Endometrial microvascular endothelial cells (primary cell): Measurements from ENCODE around the gene ALK. TPM values are rescaled to one million over a fixed set of nuclear protein-coding genes. Genes with fewer than 3 reads are reported as not detected.
"Not testable (repeated sequence)": the region's sequence is repeated elsewhere in the genome, so short reads cannot be mapped to it uniquely, and the experiment has no call there.

Experiments used
- in situ Hi-C: cut with HindIII; loops from 2 replicates; pipeline ENCODE4 v1.10.0; 2017; ENCODE audit warnings: low sequenced_read_pairs, low pct_unique_long_range_greater_than_20kb; ENCODE audit errors: inconsistent ontology term
- total RNA-seq: library from RNA; depleted of rRNA; stranded (reverse); fragments of >200 nt; gene quantifications from one replicate; pipeline ENCODE4 v1.2.3, GENCODE V29; 2015; ENCODE audit errors: inconsistent ontology term

The ALK gene
- total RNA-seq, 1 donor from 2014 or later: not detected

DNA sequence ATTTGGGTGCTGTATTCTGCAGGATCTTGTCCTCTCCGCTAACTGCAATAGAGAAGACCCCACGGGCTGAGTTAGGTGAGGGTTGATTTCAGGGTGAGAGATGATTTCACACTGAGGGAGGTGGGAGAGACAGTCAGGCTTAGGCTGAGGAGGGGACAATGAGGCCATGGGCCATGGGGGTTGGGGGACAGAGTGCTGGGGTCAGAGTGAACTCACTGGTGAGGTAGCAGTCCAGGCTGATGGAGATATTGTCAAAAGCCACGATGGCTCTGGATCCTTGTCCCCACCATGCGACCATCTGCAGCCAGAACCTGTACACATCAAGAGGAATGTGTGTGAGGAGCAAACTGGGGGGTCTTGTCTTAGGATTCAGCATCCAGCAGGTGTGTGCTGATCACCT, 646.2 kb downstream of the ALK start:
- in situ Hi-C loops: no loop called here

DNA sequence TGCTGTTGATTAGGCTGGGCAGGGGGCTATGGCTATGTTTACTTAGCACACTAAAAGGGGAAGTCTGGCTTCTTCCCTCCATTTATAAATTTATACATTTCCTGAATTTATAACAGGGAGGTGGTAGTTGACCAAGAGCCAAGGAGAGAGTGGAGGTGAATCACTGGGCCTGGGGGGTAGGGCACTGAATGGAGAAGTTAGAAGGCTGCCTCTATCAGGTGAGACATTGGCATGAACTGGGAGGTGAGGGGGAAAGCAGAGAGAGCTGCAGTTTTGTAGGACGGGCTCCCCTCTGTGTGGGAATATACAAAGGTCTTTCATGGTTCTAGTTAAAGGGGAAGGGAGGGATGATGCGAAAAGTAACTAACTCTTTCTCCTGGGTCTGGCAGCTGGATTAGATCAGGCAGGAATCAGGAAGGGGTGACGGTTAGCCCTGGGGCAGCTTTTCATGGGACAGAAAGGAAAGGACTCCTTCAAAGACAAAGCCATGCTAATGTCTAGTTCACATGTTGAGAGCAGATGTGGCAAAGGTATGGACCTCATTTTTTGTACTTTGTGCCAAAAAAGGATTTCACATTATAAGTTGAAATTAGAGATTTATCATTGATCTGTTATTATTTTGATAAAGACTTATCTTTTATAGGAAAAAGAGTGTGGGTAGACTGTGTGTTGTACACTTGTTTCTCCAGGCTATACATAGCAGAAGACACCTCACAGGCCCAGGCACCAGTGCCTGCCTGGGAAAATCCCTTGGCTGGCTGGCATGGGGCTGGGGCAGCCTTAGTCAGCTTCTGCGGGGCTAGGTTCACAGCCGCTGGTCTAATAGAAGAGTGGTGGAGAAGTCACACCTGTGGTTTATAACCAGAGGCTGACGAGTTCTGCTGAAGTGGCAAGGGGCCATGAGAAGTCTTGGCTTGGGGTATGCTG, 647.4 kb downstream of the ALK start:
- in situ Hi-C loops: no loop called here

- in situ Hi-C loops: no loop called here
These were observed 648.2 kb downstream of the ALK start for GRCh38 chr2:29273004-29273684.

DNA sequence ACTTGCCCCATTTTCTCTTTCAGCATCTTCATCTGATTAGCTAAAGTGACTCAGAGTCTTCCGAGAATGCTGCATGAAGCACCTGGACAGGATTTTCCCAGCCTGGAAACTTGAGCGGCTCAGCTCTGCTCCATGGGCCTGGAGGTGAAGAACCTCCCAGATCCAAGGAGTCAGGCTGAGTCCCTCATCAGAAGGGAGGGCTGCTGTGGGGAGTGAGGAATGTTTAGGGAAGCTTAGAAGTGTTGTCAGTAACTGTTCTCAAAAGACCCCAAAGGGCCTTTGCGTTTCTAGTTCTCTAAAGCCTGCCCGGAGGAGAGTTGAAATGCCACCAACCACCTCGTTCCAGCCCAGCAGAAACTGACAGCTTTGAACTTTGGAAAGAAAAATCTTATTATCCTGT, 649.1 kb downstream of the ALK start:
- in situ Hi-C loops: no loop called here

- in situ Hi-C loops: no loop called here
These were observed 650.7 kb downstream of the ALK start for GRCh38 chr2:29270701-29271121.

GRCh38 chr2:29269765-29270109, 651.6 kb downstream of the ALK start:
- in situ Hi-C loops: no loop called here

- in situ Hi-C loops: no loop called here
These were observed 652.2 kb downstream of the ALK start for GRCh38 chr2:29269095-29269764.

DNA sequence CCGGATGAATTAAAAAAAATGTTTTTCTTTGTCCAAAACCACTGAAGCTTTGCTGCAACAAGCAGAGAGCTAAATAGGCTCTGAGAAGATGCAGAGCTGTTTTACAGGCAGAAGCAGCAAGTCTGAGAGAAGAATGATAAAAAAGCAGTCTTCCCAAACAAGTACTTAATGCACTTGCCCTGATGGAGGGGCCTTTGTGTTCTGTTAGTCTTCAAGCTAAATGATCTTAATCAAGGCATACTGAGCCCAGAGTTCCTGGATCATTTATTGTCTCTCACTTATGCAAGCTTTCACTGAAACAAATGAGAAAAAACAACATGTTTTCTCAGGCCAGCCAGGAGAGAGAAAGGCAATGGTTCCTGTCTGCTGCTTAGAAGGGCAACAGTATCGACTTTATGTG, 653.7 kb downstream of the ALK start:
- in situ Hi-C loops: no loop called here

- in situ Hi-C loops: no loop called here
These were observed 657.5 kb downstream of the ALK start for GRCh38 chr2:29263886-29264285.

DNA sequence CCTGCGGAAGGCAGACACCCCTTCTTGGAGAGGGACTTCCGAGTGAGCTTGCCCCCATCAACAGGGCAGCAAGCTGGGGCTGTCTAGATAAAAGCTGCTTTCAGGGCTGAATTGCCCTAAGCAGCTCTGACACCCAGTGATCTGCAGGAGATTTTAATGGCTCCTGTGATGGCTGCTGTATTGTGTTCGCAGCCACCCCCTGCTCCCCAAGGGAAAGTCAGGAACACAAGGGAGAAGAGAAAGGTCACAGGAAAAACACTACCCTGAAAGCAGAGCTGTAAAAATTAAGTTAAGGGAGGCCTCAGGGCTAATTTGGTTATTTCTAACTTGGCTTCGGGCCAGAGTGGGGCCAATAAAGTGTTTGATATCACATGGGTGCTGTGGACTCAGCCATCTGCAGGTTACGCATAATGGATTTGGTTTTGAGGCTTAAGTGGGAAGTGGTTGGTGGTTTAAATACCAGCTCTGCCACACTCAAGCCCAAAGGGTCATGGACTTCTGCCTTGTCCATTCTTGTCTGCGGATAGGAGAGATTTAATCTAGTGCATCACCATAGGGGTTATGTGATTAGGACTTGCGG, 658.6 kb downstream of the ALK start:
- in situ Hi-C loops: no loop called here

DNA sequence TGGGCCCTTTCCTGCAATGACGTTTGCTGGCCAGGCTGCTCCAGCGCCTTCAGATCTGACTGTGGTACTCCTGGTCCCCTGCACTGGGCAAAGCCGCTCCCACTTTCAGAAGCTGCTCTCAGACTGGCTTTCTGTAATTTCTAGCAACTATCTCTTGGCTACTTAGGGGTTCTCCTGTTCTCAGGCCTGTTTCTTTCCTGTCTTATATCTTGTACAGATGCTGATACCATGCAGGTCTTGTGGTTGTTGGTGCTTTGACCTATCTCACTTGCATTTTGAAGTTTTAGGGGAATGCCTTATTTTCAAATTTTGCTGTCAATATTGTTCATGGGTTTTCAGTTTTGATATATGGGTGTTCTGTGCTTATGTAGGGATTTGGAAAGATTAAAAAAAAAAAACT, 660.4 kb downstream of the ALK start:
- in situ Hi-C loops: no loop called here

- in situ Hi-C loops: no loop called here
These were observed 661.1 kb downstream of the ALK start for GRCh38 chr2:29260142-29260772.

- in situ Hi-C loops: no loop called here
These were observed 662.2 kb downstream of the ALK start for GRCh38 chr2:29259221-29259620.

DNA sequence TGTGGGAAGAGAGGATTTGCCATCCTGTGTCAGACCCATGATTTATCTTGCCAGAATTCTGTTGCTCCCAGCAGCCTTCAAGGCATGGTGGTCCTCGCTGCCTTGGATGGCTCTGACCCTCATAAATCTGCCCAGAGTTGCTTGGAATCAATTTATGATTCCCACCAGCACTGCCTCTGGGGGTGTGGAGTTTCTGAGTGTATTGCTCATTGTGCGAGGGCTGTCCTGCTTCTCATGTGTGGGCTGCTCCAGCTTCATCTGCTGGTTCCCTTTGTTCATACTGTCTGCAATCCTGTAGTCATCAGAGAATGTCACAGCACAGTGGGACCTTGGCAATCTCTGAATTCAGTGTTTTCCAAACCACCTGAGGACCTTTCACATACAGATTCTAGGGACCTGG, 666.4 kb downstream of the ALK start:
- in situ Hi-C loops: no loop called here

DNA sequence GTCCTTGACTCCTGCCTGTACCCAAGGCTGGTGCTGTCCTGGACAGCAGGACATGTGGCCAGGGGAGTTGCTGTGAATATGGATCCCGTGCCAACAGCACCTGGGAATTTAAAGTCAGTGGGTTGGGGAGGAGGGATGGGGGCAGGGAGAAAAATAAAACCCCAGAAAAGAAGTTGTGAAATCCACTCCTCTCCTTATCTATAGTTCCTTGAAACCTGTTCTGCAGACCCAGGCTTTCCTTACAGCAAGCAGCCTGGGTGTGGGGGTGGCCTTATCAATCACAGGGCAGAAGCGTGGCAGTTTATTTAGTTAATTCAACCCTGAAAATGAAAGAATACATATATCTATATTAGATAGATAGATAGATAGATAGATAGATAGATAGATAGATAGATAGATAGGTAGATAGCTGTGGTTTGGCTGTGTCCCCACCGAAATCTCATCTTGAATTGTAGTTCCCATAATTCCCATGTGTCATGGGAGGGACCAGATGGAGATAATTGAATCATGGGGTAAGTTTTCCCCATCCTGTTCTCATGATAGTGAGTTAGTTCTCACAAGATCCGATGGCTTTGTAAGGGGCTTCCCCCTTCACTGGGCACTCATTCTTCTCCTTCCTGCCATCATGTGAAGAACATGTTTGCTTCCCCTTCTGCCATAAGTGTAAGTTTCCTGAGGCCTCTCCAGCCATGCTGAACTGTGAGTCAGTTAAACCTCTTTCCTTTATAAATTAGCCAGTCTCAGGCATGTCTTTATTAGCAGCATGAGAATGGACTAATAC, 667.7 kb downstream of the ALK start:
- in situ Hi-C loops: not testable (repeated sequence)

- in situ Hi-C loops: no loop called here
These were observed 668.4 kb downstream of the ALK start for GRCh38 chr2:29253026-29253425.

GRCh38 chr2:29251406-29251805, 670.0 kb downstream of the ALK start:
- in situ Hi-C loops: no loop called here

DNA sequence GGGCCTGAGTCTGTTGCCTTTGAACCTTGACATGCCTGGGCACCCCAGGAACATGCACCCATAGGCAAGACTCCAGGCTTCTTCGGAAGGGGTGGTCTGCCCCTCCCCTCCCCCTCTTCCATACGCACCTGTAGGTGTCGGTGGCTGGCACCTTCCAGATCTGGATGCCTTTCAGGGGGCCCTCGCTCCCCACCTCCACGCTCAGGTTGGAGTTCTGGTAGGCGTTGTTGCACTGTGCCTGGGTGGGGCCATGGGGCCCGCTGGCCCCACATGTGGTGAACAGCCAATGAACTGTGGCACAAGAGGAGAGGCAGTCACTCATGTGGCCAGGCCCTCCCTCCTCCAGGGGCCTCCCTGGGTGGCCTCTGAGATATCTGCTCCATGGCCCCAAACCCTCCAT, 670.4 kb downstream of the ALK start:
- in situ Hi-C loops: no loop called here
